Naive thymus-derived CD4-positive, alpha-beta T cell (primary cell): Measurements from ENCODE around the gene ACAA1. TPM values are rescaled to one million over a fixed set of nuclear protein-coding genes. Genes with fewer than 3 reads are reported as not detected.

ENCODE experiments used
- ATAC-seq: fragments of 150-1000 bp; cut with Tn5 transposase; 2 replicates; pipeline ENCODE4 v1.10.0; 2021; ENCODE audit warnings: mild to moderate bottlenecking, moderate library complexity
- CTCF ChIA-PET: fragments of 350-600 bp; sonication (Branson Sonifier 250); formaldehyde crosslinking; loops from one replicate; lab custom pipeline; 2021; ENCODE audit warnings: antibody characterized with exemption; lab: Charles Lee
- POLR2A ChIA-PET: fragments of 350-600 bp; sonication (Branson Sonifier 250); formaldehyde crosslinking; loops from one replicate; lab custom pipeline; 2021; ENCODE audit warnings: antibody characterized with exemption, inconsistent platforms; lab: Charles Lee
- DNase-seq, 9 donors: peaks; one replicate each; pipeline versions ENCODE4 v3.0.0 to v3.0.0-alpha.2; 2020 to 2022; ENCODE audit warnings: mixed read lengths in 1 of 9
- H3K27ac ChIP-seq: one replicate; pipeline ENCODE4 v1.7.0; 2013; ENCODE audit warnings: mild to moderate bottlenecking, low read depth, low read length, moderate library complexity
- H3K27me3 ChIP-seq, 2 donors: one replicate each; pipeline ENCODE4 v1.7.0; 2013; ENCODE audit warnings: low read length in 2 of 2, mild to moderate bottlenecking in 2 of 2, moderate library complexity in 2 of 2; ENCODE audit not compliant: control insufficient read depth in 2 of 2, insufficient read depth in 2 of 2
- H3K36me3 ChIP-seq, 3 experiments: 1 replicate in 2 of 3; 2 replicates in 1 of 3; pipeline ENCODE4 v1.7.0; 2013; ENCODE audit warnings: low read length in 3 of 3, mild to moderate bottlenecking in 3 of 3, moderate library complexity in 1 of 3; ENCODE audit not compliant: insufficient read depth in 3 of 3, control insufficient read depth in 2 of 3
- H3K4me1 ChIP-seq, 2 donors: one replicate each; pipeline ENCODE4 v1.7.0; 2013; ENCODE audit warnings: low read length in 2 of 2, mild to moderate bottlenecking in 2 of 2, moderate library complexity in 1 of 2; ENCODE audit not compliant: control insufficient read depth in 2 of 2, insufficient read depth in 2 of 2
- H3K4me3 ChIP-seq: 2 replicates; pipeline ENCODE4 v1.7.0; 2013; ENCODE audit warnings: mild to moderate bottlenecking, low read length
- H3K9me3 ChIP-seq, 3 experiments: 1 replicate in 2 of 3; 2 replicates in 1 of 3; pipeline ENCODE4 v1.7.0; 2013; ENCODE audit warnings: low read length in 3 of 3; ENCODE audit not compliant: control insufficient read depth in 2 of 3
- H3K27ac Mint-ChIP-seq, 9 donors: one replicate each; pipeline ENCODE4 v1.8.0; 2020 to 2022; ENCODE audit warnings: mixed read lengths in 9 of 9, mild to moderate bottlenecking in 8 of 9, moderate library complexity in 5 of 9, inconsistent platforms in 2 of 9
- H3K27me3 Mint-ChIP-seq, 5 donors: one replicate each; pipeline ENCODE4 v1.8.0; 2021 to 2022; ENCODE audit warnings: mixed read lengths in 5 of 5, mild to moderate bottlenecking in 1 of 5
- H3K36me3 Mint-ChIP-seq, 5 donors: one replicate each; pipeline ENCODE4 v1.8.0; 2020 to 2022; ENCODE audit warnings: mixed read lengths in 5 of 5, mild to moderate bottlenecking in 3 of 5, inconsistent platforms in 1 of 5
- H3K4me1 Mint-ChIP-seq, 7 donors: one replicate each; pipeline ENCODE4 v1.8.0; 2020 to 2022; ENCODE audit warnings: mixed read lengths in 7 of 7, mild to moderate bottlenecking in 3 of 7, inconsistent platforms in 1 of 7
- H3K4me3 Mint-ChIP-seq, 10 donors: one replicate each; pipeline ENCODE4 v1.8.0; 2020 to 2022; ENCODE audit warnings: mild to moderate bottlenecking in 10 of 10, mixed read lengths in 10 of 10, moderate library complexity in 6 of 10, inconsistent platforms in 2 of 10
- H3K9me3 Mint-ChIP-seq, 11 donors: one replicate each; pipeline ENCODE4 v1.8.0; 2020 to 2022; ENCODE audit warnings: mixed read lengths in 11 of 11, mild to moderate bottlenecking in 4 of 11, inconsistent platforms in 1 of 11, moderate library complexity in 1 of 11
- intact Hi-C, 2 donors: fragments of 100-400 bp; cut with micrococcal nuclease; formaldehyde crosslinking; loops; one replicate each; pipeline ENCODE4 v1.15.1; 2023
- polyA plus RNA-seq, 2 donors: library from polyadenylated mRNA; unstranded; fragments of 300-500 nt; fragmentation: Illumina TruSeq; gene quantifications; one replicate each; pipeline ENCODE4 v1.2.3, GENCODE V29; 2021
- total RNA-seq, 6 experiments: library from RNA in 5 of 6; stranded (reverse) in 5 of 6; gene quantifications; 1 replicate in 5 of 6; 2 replicates in 1 of 6; pipeline ENCODE4 v1.2.3 and lab custom pipeline; 2021 to 2026

ACAA1 gene
- total and polyA plus RNA-seq, 7 experiments from 2014 or later: 64.4 to 129 (median 90.1) TPM

DNA sequence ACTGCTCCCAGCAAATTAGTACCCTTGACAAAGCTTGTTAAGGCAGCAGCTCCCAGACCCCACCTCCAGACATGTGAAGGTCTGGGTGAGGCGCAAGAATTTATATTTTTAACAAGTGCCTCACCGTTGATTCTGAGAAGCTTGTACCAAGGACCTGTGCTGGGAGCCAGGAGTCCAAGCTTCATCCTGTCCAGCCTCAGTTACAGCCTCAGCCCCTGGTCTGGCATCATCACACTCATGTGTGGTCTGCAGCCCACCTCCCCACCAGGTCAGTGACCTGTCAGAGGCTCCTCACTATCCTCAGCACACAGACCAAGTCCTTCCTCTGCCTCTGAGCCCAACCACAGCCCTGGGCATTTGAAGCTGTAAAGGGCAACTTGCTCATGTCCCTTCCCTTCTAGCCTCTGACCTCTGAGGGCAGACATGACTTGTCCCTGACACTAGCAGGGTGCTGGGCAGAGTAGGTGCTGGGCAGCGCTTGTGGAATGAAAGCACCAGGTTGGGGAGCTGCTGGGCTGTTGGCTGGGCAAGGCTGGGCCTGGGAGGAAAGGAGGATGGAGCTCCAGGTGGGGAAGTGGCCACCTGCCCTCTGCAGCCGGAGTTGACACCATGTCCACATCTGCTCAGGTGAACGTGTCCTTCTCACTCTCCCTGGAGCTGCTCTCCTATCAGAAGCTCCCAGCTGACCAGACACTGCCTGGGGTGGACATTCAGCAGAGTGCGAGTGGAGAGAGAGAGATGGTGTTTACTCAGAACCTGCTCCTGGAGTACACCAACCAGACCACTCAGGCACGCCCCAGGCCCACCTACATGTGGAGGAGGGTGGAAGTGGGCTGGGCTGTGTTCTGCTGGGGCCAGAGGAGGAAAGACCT lies 16.9 kb downstream of the ACAA1 start:
- peak overlapping the region in 5 of 9 donors; percentile 14 to 90 (median 61) for H3K27ac Mint-ChIP-seq
- intact Hi-C loops: loop anchor here (2.0 to 5.0 kb wide), 5 partner anchors 92 to 532 kb away; partner anchors contain the start of gene XYLB (in 2 of the 2)
- Histone ChIP-seq H3K4me1 (no peaks in the 10 kb centered on the region), H3K27me3 (no peaks in the 10 kb centered on the region), H3K4me3 (no peak overlapping the region), H3K36me3 (peaks cover 0 to 50% (median 7%) of the 10 kb centered on the region in 3 experiments), H3K9me3 (no peaks in the 10 kb centered on the region), H3K27ac (no peak overlapping the region)
- no peak for DNase-seq
- ATAC-seq: no peak
- no peaks in the 10 kb centered on the region for H3K27me3 Mint-ChIP-seq
- CTCF ChIA-PET: interaction anchor here (1.3 to 2.6 kb wide), 2 partner anchors 59 to 360 kb away, joined by 3 to 10 read pairs; no protein-coding TSS in a partner anchor
- H3K4me1 Mint-ChIP-seq: peaks cover 4 to 20% (median 9%) of the 10 kb centered on the region in 7 donors
- H3K36me3 Mint-ChIP-seq: peaks cover 0 to 16% (median 11%) of the 10 kb centered on the region in 5 donors
- no peaks in the 10 kb centered on the region for H3K9me3 Mint-ChIP-seq
- POLR2A ChIA-PET: no interaction called here
- H3K4me3 Mint-ChIP-seq: no peak overlapping the region

DNA sequence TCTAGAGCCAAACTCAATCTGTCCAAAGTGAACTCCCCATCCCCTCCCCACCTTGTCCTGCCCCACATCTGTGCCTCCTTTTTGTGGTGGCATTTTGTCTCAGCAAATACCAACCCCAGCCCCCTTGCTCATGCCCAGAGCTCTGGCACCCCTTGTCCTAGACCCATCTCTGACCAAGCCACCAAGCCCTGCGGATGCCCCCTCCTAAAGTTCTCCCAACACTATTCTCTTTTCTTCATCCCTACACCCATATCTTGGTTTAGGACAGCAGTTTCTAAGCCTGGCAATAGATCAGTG lies 17.7 kb downstream of the ACAA1 start:
- no peaks in the 10 kb centered on the region for H3K9me3 Mint-ChIP-seq
- no peak overlapping the region for H3K4me3 ChIP-seq
- no peaks in the 10 kb centered on the region for H3K27me3 Mint-ChIP-seq
- H3K36me3 Mint-ChIP-seq: peaks cover 0 to 12% (median 7%) of the 10 kb centered on the region in 5 donors
- H3K4me1 ChIP-seq: no peaks in the 10 kb centered on the region
- ChIA-PET CTCF (interaction anchor here (1.2 to 2.6 kb wide), 4 partner anchors 18 to 361 kb away, joined by 3 to 10 read pairs (median 4); partner anchors contain the start of gene ACAA1), POLR2A (interaction anchor here (1.0 kb wide), 1 partner anchor 46 kb away, joined by 3 read pairs; the partner anchor contains the start of gene OXSR1)
- no peaks in the 10 kb centered on the region for H3K9me3 ChIP-seq
- H3K36me3 ChIP-seq: peaks cover 0 to 42% (median 0%) of the 10 kb centered on the region in 3 experiments
- no peak for ATAC-seq
- no peaks in the 10 kb centered on the region for H3K27me3 ChIP-seq
- DNase-seq: no peak
- intact Hi-C loops: loop anchor here (2.0 to 5.0 kb wide), 5 partner anchors 93 to 533 kb away; partner anchors contain the start of gene XYLB (in 2 of the 2)
- H3K4me3 Mint-ChIP-seq: no peak overlapping the region
- H3K27ac Mint-ChIP-seq: peak overlapping the region in 4 of 9 donors; percentile 42 to 72 (median 56)
- H3K4me1 Mint-ChIP-seq: peaks cover 4 to 15% (median 7%) of the 10 kb centered on the region in 7 donors
- H3K27ac ChIP-seq: no peak overlapping the region

DNA sequence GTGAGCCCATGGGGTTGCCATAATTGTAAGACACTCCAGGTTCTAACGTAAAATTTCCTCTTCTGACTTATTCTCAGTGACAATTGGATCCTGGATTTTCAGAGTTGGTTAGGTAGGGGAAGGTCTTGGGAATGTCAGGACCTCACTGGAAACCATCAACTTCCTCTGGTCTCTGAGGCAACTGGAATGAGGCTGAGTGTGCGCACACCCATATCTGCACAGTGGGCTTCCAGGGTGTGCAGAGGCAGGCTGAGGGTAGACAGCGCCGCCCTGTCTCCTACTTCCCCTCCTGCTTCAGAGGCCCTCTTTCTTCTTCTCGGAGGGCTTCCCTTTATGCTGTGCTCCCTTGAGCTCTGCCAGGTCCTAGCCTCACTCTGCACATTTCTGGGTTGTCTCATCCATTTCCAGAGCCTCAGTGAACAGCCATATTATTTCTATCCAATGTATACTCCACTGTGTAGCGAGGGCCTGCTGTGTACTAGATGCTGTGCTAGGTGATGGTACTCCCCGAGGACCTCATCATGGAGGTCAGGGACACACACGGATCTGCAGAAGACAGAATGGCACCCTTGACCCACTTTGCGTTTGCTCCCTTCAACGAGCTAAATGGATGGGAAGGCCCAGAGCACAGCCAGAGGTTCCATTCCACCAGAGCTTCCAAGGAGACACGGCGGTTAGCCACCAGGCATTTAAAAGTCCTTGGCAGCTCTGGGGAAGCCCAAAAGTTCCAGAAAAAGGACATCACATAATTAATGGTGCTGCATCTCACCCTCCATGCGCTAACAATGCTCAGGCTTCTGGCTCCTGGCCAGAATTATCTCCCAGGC lies 18.3 kb downstream of the ACAA1 start:
- ChIA-PET CTCF (interaction anchor here (0.6 to 2.6 kb wide), 12 partner anchors 18 to 363 kb away, joined by 3 to 10 read pairs (median 4); partner anchors contain the start of genes ACAA1 and XYLB), POLR2A (interaction anchor here (1.0 to 1.4 kb wide), 2 partner anchors 18 to 47 kb away, joined by 3 to 4 read pairs; partner anchors contain the start of genes ACAA1 and OXSR1)
- intact Hi-C loops: loop anchor here (1.0 to 5.0 kb wide), 12 partner anchors 18 to 534 kb away; partner anchors contain the start of genes XYLB (in 2 of the 2) and OXSR1 (in 1 of the 2)

DNA sequence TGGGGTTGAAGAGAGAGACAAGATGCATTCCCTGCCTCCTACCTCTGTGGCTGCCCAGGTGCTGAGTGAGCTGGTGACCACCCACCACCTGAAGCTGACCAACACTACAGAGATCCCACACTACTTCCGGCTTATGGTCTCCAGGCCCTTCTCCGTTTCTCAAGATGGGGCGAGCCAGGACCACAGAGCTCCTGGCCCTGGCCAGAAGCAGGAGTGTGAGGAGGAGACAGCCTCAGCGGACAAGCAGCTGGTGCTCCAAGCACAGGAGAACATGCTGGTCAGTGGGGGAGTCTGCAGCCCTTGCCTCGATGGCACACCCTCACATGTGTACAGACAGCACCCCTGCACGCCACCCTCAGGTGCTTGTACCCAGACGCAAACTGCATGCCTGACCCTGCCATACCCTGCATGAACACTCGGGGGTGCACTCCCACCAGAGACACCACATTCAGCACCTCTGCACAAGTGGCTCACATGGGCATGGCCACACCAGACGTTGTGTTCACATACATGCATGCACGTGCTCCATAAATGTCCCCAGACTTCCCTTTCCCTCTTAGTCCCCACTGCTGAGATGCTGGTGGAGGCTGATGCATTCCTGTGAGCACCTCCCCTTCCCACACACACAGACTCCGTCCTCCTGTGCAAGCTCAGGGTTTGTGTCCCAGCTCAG lies 19.0 kb downstream of the ACAA1 start:
- H3K4me3 ChIP-seq: no peak overlapping the region
- POLR2A ChIA-PET: interaction anchor here (1.4 kb wide), 1 partner anchor 19 kb away, joined by 4 read pairs; the partner anchor contains the start of gene ACAA1
- no peak overlapping the region for H3K4me3 Mint-ChIP-seq

More for the DNA sequence above, 18.3 kb downstream of the ACAA1 start:
- Histone ChIP-seq H3K4me3 (no peak overlapping the region), H3K36me3 (peaks cover 0 to 39% (median 0%) of the 10 kb centered on the region in 3 experiments), H3K9me3 (no peaks in the 10 kb centered on the region), H3K27me3 (no peaks in the 10 kb centered on the region), H3K4me1 (no peaks in the 10 kb centered on the region), H3K27ac (no peak overlapping the region)
- ATAC-seq: no peak
- DNase-seq: no peak
- Mint-ChIP-seq H3K4me3 (no peak overlapping the region), H3K4me1 (peaks cover 4 to 15% (median 7%) of the 10 kb centered on the region in 7 donors), H3K36me3 (peaks cover 0 to 12% (median 7%) of the 10 kb centered on the region in 5 donors), H3K27ac (peak overlapping the region in 5 of 9 donors; percentile 22 to 62 (median 52)), H3K9me3 (peaks cover 0 to 3% (median 0%) of the 10 kb centered on the region in 11 donors), H3K27me3 (no peaks in the 10 kb centered on the region)

DNA sequence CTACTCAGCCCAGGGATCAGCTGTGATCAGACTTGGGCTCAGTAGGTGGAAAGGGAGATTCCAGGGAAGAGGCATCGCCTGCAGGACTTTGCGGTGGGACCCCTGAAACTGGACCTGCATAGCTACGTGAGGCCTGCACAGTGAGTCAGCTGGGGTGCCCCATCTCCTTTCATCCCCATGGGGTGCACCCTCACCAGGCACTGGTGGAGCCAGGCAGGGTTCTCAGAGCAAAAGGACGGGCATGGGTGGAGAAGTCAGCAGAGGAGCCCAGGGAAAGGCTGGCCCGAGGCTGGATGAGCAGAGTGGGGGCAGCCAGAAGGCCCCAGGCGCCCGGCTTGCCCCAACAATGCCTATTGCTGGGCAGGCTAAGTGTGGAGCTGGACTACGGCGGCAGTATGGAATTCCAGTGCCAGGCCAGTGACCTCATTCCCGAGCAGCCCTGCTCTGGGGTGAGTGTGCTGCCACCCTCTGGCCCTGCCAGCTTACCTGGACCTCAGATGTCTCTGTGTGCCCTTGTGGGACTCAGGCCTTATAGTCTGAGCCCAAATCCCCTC lies 19.7 kb downstream of the ACAA1 start:
- peaks cover 0 to 3% (median 0%) of the 10 kb centered on the region in 11 donors for H3K9me3 Mint-ChIP-seq
- intact Hi-C loops: loop anchor here (5.0 kb wide), 3 partner anchors 95 to 535 kb away; no protein-coding TSS in a partner anchor
- H3K27ac ChIP-seq: no peak overlapping the region
- no peaks in the 10 kb centered on the region for H3K27me3 ChIP-seq
- POLR2A ChIA-PET: interaction anchor here (0.6 to 1.4 kb wide), 2 partner anchors 20 to 177 kb away, joined by 3 to 4 read pairs; partner anchors contain the start of gene ACAA1
- H3K4me3 Mint-ChIP-seq: no peak overlapping the region
- CTCF ChIA-PET: interaction anchor here (0.6 to 2.1 kb wide), 9 partner anchors 94 to 361 kb away, joined by 3 to 6 read pairs (median 4); partner anchors contain the start of gene XYLB
- H3K4me1 ChIP-seq: no peaks in the 10 kb centered on the region
- DNase-seq: no peak
- H3K9me3 ChIP-seq: no peaks in the 10 kb centered on the region
- peaks cover 4 to 15% (median 7%) of the 10 kb centered on the region in 7 donors for H3K4me1 Mint-ChIP-seq
- peaks cover 0 to 26% (median 0%) of the 10 kb centered on the region in 3 experiments for H3K36me3 ChIP-seq
- peaks cover 0 to 7% (median 4%) of the 10 kb centered on the region in 5 donors for H3K36me3 Mint-ChIP-seq
- no peak overlapping the region for H3K4me3 ChIP-seq
- no peak overlapping the region for H3K27ac Mint-ChIP-seq
- no peaks in the 10 kb centered on the region for H3K27me3 Mint-ChIP-seq
- ATAC-seq: no peak

More for the DNA sequence above, 19.0 kb downstream of the ACAA1 start:
- H3K36me3 Mint-ChIP-seq: peaks cover 0 to 8% (median 7%) of the 10 kb centered on the region in 5 donors
- H3K27ac ChIP-seq: no peak overlapping the region
- H3K9me3 ChIP-seq: no peaks in the 10 kb centered on the region
- no peaks in the 10 kb centered on the region for H3K4me1 ChIP-seq
- H3K9me3 Mint-ChIP-seq: peaks cover 0 to 3% (median 0%) of the 10 kb centered on the region in 11 donors
- H3K36me3 ChIP-seq: peaks cover 0 to 33% (median 0%) of the 10 kb centered on the region in 3 experiments
- peak; percentile 90 for ATAC-seq
- no peaks in the 10 kb centered on the region for H3K27me3 Mint-ChIP-seq
- CTCF ChIA-PET: interaction anchor here (0.6 to 2.6 kb wide), 16 partner anchors 19 to 364 kb away, joined by 3 to 10 read pairs (median 4); partner anchors contain the start of genes ACAA1 and XYLB
- H3K27ac Mint-ChIP-seq: peak overlapping the region in 5 of 9 donors; percentile 22 to 84 (median 49)
- no peaks in the 10 kb centered on the region for H3K27me3 ChIP-seq
- peaks cover 4 to 15% (median 7%) of the 10 kb centered on the region in 7 donors for H3K4me1 Mint-ChIP-seq
- DNase-seq: peak; percentile 59 to 79 (median 73)
- intact Hi-C loops: loop anchor here (1.0 to 5.0 kb wide), 12 partner anchors 18 to 534 kb away; partner anchors contain the start of genes XYLB (in 2 of the 2) and OXSR1 (in 1 of the 2)
